HG02678 (cell line): ENCODE measurements around the gene FAH.

ENCODE experiments used
- ATAC-seq: cut with Tn5 transposase; IDR thresholded peaks from one replicate; pipeline ENCODE4 v1.9.1; 2021; ENCODE audit warnings: mild to moderate bottlenecking, moderate library complexity; ENCODE audit not compliant: unreplicated experiment

The FAH gene

GRCh38 chr15:80194186-80194585 lies 41.4 kb downstream of the FAH start:
- no peak for ATAC-seq

DNA sequence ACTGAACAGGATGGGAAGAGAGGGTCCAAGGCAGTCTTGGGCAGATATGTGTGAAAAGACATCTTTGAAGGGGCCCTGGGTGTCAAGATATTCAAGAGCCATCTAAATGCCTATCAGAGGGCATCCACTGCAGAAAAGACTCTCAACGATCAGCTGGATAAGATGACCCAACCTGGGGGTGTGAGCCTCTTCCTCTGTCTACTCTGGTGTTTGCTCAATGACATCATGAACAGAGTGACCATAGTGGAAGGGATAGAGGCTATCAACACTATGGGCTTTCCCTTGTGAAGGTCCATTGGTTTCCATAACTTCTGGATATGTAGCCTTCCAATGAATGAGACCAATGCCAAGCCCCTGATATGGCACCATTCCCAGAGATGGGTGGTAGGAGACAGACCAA lies 42.1 kb downstream of the FAH start:
- no peak for ATAC-seq

DNA sequence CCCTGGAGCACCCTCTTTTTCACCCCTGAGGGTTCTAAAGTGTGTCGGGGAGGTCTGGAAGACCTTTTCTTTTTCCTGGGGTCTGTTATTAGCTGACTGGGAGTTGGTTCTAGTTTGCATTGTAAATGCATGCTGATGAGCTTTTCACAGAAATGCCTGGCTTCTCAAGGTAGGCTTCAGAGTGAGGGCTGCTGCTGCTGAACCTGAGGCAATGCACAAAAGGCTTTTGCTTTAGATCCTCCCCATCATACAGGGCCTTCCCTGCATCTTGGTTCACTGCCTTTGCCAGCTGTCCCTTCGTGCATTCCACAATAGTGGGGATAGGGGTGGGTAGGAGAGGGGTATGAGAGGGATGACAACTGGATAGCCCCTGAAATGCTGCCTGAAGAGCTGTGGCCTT lies 46.6 kb downstream of the FAH start:
- ATAC-seq: no peak

DNA sequence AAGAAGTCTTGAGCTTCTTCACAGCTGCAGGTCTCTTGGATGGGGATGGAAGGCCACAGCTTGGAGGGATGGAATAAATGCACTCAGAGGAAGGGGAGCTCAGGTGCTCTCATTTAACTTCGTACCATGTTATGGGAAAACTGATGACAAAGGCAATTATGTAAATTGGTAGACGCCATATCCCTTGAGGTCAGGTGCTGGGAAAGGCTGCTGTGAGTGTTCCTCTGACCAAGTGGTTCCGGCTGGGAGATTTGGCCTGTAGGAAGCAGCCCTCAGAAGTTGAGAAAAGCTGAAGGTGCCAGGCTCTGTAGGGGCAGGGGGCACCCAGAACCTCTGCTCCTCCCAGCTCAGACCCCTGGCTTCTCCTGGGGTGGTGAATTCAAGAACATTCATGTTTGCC lies 47.1 kb downstream of the FAH start:
- no peak for ATAC-seq

- ATAC-seq: no peak
Observed at GRCh38 chr15:80201256-80202015, 48.6 kb downstream of the FAH start.

DNA sequence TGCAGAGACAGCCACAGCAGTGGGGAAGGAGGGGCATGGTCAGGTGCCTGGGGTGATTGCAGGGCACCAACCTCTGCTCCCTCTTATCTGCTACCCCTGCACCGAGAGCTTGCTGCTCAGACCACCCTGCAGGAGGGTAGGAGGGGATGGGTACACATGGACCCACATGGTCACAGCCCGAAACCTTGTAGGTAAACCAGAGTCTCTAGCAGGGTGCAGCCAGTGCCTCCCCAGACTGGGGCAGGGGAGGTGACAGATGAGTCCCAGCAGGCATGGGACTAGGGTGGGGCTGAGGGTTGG lies 49.2 kb downstream of the FAH start:
- no peak for ATAC-seq

DNA sequence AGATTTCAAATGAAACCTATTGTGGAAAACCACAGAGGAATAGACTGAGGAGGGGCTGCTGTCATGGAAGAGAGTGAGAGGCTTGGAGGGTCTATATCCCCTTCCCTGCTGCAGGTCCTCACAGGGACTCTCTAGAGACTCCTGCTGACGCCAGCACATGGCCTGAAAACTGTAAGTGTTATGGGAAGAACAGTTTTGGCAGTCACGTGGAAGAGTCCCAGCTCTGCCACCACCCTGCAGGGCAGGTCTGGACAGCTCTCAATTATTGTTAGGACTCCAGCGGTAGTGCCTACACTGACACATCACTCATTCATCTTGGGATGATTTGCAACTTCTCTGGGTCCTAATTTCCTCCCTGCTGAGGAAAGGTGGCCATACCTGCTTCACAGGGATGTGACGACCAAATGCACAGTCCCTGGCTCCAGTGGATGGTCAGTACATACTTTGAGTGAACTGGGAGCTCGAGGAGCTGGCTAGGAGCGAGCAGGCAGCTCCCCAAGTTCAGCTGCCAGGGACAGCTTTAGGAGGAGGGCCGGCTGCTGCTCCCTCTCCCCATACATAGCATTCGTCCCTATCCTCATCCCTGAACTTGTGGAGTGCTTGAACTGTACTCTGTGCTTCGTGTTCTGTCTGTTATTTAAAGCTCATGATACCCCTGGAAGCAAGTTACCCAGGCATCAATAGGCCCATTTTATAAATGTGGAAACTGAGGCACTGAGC lies 50.0 kb downstream of the FAH start:
- no peak for ATAC-seq

DNA sequence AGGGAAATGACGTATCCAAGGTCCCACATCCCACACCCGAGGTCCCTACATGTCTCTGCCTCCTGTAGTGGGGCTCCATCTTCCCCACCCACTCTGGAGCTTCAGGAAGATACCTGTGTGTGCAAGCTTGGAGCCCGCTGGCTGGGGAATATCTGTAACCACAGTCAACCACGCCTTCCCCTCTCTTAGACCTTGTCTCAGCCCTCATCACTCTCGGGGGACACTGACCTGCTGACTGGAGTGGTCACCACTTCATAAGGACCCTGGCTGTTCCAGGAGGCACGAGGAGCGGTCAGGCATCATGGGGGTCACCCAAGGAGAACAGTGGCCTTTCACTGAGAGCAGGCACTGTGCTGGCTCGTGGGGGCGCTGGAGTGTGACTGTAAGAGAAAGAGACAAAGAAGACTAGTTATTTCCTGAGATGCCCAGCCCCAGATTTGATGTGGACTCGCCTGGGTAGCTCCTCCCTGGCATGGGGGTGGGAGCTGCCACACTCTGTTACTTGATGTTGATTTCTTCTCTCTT lies 50.6 kb downstream of the FAH start:
- ATAC-seq: no peak

- no peak for ATAC-seq
Observed at GRCh38 chr15:80204231-80204630, 51.4 kb downstream of the FAH start.

- ATAC-seq: no peak
Observed at GRCh38 chr15:80207887-80208286, 55.1 kb downstream of the FAH start.

DNA sequence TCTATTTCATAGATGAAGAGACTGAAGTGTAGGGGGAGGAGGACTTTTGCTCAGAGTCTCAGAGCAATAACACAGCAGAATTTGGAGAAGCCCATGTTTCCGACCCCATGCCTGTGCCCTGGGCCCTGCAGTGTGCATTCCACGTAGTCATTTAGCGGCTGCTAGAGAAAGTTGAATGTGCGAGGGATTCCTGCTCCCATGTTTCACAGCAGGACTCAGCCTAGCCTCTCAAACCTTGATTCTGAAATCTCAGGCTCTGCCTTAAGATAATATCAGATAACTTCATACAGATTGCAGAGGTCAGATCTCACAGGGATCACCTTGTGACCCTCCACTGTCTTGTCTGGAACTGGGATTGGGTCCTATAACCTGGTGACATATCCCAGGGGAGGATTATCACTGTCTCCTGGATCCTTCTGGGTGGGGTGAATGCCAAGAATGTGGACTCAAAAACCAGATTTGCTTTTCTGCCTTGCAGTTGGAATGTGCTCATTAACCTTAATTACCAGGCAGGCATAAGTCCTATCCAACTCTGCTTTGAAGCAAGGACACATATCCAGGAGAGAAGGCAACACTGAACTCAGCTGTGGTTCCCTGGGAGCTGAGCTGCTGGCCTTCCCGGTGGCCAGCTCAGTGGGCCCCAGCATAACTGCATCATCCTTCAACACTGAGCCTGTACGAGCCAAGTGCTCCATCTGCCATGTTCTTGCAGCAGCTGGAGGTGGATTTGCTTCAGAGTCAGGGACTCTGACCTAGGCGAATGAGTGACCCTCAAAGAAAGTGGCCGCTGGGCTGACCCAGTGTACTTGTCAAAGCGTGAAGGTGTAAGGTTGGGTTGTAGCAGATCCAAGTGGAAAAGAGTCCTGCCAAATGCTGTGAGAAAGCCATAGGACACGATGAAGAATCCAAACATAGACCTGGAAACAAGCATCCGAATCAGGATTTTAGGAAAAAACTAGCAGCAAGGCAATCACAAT lies 56.2 kb downstream of the FAH start:
- ATAC-seq: no peak

GRCh38 chr15:80210611-80211573 lies 58.1 kb downstream of the FAH start:
- no peak for ATAC-seq

- no peak for ATAC-seq
Observed at GRCh38 chr15:80211976-80212375, 59.2 kb downstream of the FAH start.

DNA sequence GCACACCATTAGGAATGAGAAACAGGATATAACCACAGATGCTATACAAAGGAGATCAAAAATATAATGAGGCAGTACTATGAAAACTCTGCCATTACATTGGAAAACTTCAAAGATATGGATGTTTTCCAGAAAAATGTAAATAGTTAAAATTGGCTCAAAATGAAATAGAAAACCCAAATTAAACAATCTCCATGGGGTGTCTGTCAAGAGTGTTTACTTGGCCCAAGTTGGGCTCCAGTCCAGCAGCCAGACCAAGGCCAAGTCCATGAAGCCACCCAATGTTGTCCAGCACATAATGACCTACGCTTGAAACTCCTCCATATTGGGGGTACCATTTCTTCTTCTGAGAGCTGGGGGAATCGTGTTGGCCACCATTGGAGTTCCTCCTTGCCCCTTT lies 62.1 kb downstream of the FAH start:
- ATAC-seq: no peak

DNA sequence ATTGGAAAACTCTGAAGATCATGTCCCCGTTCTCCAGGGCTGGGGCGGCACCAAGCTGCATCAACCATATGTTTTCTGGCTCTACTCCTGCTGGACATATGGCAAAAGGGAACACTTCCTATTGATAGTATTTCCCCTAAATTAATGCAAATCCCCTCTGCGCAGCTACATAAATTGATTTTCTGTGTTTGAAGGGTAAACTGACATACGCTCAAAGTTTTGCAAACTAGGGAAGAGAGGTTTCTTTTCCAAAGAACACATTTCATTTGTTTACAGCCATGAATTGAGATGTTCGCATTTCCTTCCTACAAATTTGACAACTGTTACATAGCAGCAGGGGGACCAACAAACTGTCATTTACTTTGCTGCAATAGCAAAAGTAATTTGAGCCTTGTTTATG lies 63.3 kb downstream of the FAH start:
- ATAC-seq: no peak

DNA sequence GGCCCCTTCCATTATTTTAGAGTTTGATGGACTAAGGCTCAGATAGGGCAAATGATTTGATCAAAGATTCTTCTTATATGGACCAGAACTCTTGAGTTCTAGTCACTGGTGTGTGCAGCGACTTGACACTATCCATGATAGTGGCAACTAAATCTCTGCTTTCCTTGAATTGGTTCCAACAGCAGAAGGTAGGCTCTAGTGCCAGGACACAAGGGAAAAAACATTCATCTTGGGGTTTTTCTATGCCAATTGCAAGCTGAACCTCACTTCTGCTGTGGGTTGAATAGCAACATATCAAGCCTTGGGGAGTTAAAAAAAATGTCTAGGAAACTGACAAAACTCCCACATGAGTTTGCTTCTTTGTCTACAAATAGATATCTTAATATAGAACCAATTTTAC lies 64.1 kb downstream of the FAH start:
- ATAC-seq: no peak

DNA sequence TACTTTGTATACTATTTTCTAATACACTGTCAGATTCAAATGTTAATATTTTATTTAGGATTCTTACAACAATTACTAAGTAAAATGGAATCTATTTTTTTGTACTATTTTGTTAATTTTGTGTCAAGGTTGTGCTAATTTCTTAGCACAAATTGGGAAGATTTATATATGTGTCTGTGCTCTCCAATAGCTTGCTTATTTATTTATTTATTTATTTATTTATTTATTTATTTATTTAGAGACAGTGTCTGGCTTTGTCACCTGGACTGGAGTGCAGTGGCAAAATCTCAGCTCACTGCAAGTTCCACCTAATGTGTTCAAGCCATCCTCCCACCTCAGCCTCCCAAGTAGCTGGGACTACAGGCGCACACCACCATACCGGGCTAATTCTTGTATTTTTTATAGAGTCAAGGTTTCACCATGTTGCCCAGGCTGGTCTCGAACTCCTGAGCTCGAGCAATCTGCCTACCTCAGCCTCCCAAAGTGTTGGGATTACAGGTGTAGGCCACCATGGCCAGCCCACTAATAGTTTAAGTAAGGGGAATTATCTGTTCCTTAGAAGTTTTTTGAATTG lies 64.6 kb downstream of the FAH start:
- no peak for ATAC-seq

DNA sequence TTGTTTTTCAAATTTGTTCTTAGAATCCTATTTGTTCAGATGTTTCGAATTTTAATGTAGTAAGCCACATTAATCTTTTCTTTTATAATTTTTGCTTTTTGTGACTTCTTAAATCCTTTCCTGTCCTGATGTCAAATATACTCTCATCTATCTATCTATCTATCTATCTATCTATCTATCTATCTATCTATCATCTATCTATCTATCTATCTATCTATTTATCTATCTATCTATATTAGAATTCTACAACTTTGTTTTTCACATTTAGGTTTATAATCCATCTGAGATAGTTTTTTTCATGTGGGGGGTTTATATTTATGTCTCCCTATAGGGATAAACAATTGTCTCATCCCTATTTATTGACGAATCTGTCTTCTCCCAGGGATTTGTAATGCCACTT lies 67.2 kb downstream of the FAH start:
- ATAC-seq: no peak

DNA sequence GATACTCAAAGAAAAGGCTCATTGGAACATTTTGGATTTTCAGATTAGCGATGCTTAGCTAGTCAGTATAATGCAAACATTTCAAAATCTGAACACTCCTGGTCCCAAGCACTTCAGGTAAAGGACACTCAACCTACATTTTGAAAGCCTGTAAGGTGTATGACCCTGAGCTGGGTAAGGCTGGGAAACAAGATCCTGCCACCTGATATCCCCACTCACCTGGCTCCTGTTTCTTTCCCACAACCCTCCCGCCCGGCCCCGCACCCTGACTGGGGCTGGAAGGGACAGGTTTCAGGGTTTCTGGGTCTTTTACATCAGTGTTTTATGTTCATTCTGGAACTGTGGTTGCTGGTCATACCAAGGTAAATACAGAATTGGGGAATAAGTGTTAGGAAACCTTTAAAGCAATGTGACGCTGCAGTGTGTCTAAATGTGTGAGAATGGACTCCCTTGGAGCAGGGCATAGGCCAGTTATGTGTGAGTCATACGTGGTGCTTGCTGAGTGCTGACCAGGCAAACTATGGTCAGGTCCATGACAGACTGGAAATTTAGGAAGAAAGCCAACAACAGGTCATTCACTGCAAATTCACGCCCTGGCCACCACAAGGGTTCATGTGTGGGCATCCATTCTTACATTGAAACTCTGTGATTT lies 76.3 kb downstream of the FAH start:
- ATAC-seq: no peak
